Kidney (tissue), 14 donors: ENCODE results near the gene AKR1C8. TPM values are rescaled to one million over a fixed set of nuclear protein-coding genes. Genes with fewer than 3 reads are reported as not detected.
"Not testable (repeated sequence)": the region's sequence is repeated elsewhere in the genome, so short reads cannot be mapped to it uniquely, and the experiment has no call there.

Source experiments
- DNase-seq, 5 donors: peaks; one replicate each; pipeline ENCODE4 v3.0.0-alpha.2; 2013 to 2020
- FAIRE-seq: peaks from 2 replicates; lab custom pipeline; 2012; peaks lifted over from hg19 to GRCh38; lab: Jason Lieb, UNC
- H3K27ac ChIP-seq, 2 donors: one replicate each; pipeline ENCODE4 v1.7.0; 2013; ENCODE audit warnings: low read depth in 2 of 2, low read length in 2 of 2, inconsistent platforms in 1 of 2
- H3K27me3 ChIP-seq: one replicate; pipeline ENCODE4 v1.7.1; 2013; ENCODE audit warnings: low read length, inconsistent platforms; ENCODE audit not compliant: control insufficient read depth, insufficient read depth
- H3K36me3 ChIP-seq, 3 donors: one replicate each; pipeline versions ENCODE4 v1.7.0 to v1.7.1; 2013; ENCODE audit warnings: low read length in 3 of 3, control low read depth in 1 of 3, inconsistent platforms in 1 of 3; ENCODE audit not compliant: insufficient read depth in 3 of 3, control insufficient read depth in 2 of 3
- H3K4me1 ChIP-seq, 3 donors: one replicate each; pipeline versions ENCODE4 v1.7.0 to v1.7.1; 2013; ENCODE audit warnings: low read length in 3 of 3, inconsistent platforms in 1 of 3, low read depth in 1 of 3; ENCODE audit not compliant: control insufficient read depth in 2 of 3, insufficient read depth in 2 of 3
- H3K4me3 ChIP-seq, 3 donors: one replicate each; pipeline versions ENCODE4 v1.7.0 to v1.8.1; 2013; ENCODE audit warnings: low read length in 3 of 3, control low read depth in 1 of 3, inconsistent platforms in 1 of 3
- H3K9ac ChIP-seq, 3 donors: one replicate each; pipeline versions ENCODE4 v1.7.0 to v1.7.1; 2013; ENCODE audit warnings: low read length in 3 of 3, control low read depth in 1 of 3, inconsistent platforms in 1 of 3
- H3K9me3 ChIP-seq, 3 donors: one replicate each; pipeline versions ENCODE4 v1.7.0 to v1.7.1; 2013; ENCODE audit warnings: low read length in 3 of 3, control low read depth in 1 of 3, inconsistent platforms in 1 of 3; ENCODE audit not compliant: control insufficient read depth in 2 of 3, insufficient read depth in 1 of 3
- CTCF ChIP-seq: IDR thresholded peaks from 3 replicates; pipeline ENCODE4 v1.5.1; 2012; ENCODE audit warnings: mild to moderate bottlenecking, moderate library complexity, borderline replicate concordance; ENCODE audit not compliant: insufficient read depth; ENCODE audit errors: extremely low read depth
- intact Hi-C: fragments of 100-400 bp; cut with DNase I; formaldehyde crosslinking; loops from one replicate; pipeline ENCODE4 v1.11.1; 2022
- polyA plus RNA-seq: library from polyadenylated mRNA; stranded (reverse); fragments of 350-450 nt; fragmentation: Illumina TruSeq; extraction: RNeasy Lipid Tissue Mini Kit (QIAGEN cat#74804); gene quantifications from one replicate; pipeline ENCODE4 v1.2.3, GENCODE V29; 2014; ENCODE audit warnings: low read depth, low replicate concordance; ENCODE audit not compliant: insufficient read depth
- total RNA-seq: library from RNA; stranded (reverse); fragmentation: NEBNext Ultra II Directional; extraction: Animal tissue kit (Norgen Biotek cat#: 25700); gene quantifications from one replicate; pipeline ENCODE4 v1.2.1, GENCODE V29; 2021
- donor health status: control.
- donor health status: control.
- donor health status: control.
- donor health status: control.
- donor health status: control.
- donor health status: DM: yes; HTN: yes; CAD: no.
- donor health status: Normal renal cell carcinoma (clear cell type).

Gene AKR1C8
- total and polyA plus RNA-seq, 2 donors from 2014 or later: 0.66 TPM; not detected in 1

- no peaks in the 10 kb centered on the region for H3K9me3 ChIP-seq
- DNase-seq (no peak), FAIRE-seq (no peak)
- H3K36me3 ChIP-seq: no peaks in the 10 kb centered on the region
- TF ChIP-seq CTCF: no peak
- H3K4me3 ChIP-seq: no peak overlapping the region
- no peaks in the 10 kb centered on the region for H3K27me3 ChIP-seq
- H3K4me1 ChIP-seq: no peaks in the 10 kb centered on the region
- no peak overlapping the region for H3K9ac ChIP-seq
- no peak overlapping the region for H3K27ac ChIP-seq
- intact Hi-C loops: no loop called here
These were observed 44.1 kb upstream of the AKR1C8 start for GRCh38 chr10:5229019-5229418.

GRCh38 chr10:5222942-5223341 is 38.0 kb upstream of the AKR1C8 start:
- H3K27ac ChIP-seq, FAIRE-seq, H3K4me3 ChIP-seq, H3K9ac ChIP-seq, H3K36me3 ChIP-seq, H3K27me3 ChIP-seq, H3K9me3 ChIP-seq, H3K4me1 ChIP-seq, intact Hi-C loops, DNase-seq: not testable (repeated sequence)

GRCh38 chr10:5219262-5219661 is 34.3 kb upstream of the AKR1C8 start:
- DNase-seq: no peak
- no peaks in the 10 kb centered on the region for H3K36me3 ChIP-seq
- no peak for TF ChIP-seq CTCF
- no peak for FAIRE-seq
- no peaks in the 10 kb centered on the region for H3K4me1 ChIP-seq
- no peak overlapping the region for H3K4me3 ChIP-seq
- H3K9ac ChIP-seq: no peak overlapping the region
- H3K27ac ChIP-seq: no peak overlapping the region
- H3K27me3 ChIP-seq: no peaks in the 10 kb centered on the region
- intact Hi-C loops: no loop called here
- H3K9me3 ChIP-seq: no peaks in the 10 kb centered on the region

GRCh38 chr10:5216801-5217200 is 31.9 kb upstream of the AKR1C8 start:
- no peaks in the 10 kb centered on the region for H3K4me1 ChIP-seq
- FAIRE-seq (no peak), DNase-seq (no peak)
- H3K9ac ChIP-seq: no peak overlapping the region
- no peak overlapping the region for H3K4me3 ChIP-seq
- no peak overlapping the region for H3K27ac ChIP-seq
- TF ChIP-seq CTCF: no peak
- intact Hi-C loops: no loop called here
- no peaks in the 10 kb centered on the region for H3K27me3 ChIP-seq
- H3K9me3 ChIP-seq: no peaks in the 10 kb centered on the region
- no peaks in the 10 kb centered on the region for H3K36me3 ChIP-seq
